SH-SY5Y (cell line): ENCODE data around the gene SND1.

Experiments used
- GATA2 ChIP-seq: IDR thresholded peaks from 2 replicates; pipeline ENCODE4 v1.6.1; 2011; ENCODE audit warnings: mild to moderate bottlenecking, low read depth, low read length
- GATA3 ChIP-seq: IDR thresholded peaks from 2 replicates; pipeline ENCODE4 v1.6.1; 2011; ENCODE audit warnings: low read depth, mild to moderate bottlenecking, low read length, moderate library complexity

DNA sequence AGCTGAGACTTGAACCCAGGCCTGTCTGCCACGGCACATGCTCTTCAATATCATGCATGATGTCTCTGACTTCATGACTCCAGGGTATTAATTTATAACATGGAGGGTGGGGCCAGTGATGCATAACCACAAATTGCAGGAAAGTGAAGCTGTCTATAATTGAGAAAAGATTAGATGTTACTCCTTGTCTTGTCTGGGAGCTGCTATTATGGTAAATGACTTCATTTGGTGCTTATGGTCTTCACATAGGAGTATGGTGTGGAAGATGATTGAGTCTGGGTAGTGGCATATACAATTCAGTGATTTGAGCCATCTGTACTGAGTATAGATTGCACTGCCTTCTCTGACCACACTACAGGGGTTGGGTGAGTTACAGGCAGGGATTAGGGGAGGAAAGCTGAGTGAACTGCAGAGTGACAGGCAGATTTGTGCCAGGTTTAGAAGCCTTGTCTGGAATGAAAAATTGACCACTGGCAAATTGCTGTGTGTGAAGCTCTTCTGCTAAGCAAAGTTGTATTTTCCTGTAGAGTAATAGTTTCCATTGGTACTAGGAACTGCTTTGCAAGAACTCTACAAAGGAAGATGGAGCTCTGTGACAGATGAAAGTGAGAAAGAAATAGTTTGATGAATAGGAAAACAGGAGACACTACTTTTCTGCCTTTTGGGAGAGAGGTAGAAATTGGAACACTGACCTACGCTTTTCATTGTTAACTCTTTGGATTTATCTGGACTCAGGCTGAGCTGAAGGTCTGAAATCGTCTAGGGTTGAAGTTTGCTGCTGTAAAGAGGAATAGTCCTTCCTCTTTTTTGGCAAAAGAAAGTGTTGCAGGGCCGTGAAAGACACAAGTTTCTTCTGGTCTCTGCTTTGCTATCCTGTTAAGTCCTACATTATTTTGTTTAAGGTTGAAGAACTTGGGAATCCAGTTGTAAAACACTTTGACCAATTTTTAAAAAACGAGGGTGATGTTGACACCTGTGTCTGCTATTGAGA is 2.7 kb downstream of the SND1 start:
- no peak for TF ChIP-seq GATA2
- TF ChIP-seq GATA3, result no peak
